ENCODE measurements around the gene ZNF689. TPM values are rescaled to one million over a fixed set of nuclear protein-coding genes. Genes with fewer than 3 reads are reported as not detected.

ZNF689 gene
- total RNA-seq, 1 donor from 2014 or later, result 12.1 TPM

- Mint-ChIP-seq H3K36me3 (peaks cover 21% of the 10 kb centered on the region), H3K9me3 (no peaks in the 10 kb centered on the region), H3K27me3 (ENCODE audit: low read depth) (no peaks in the 10 kb centered on the region), H3K4me3 (peak overlapping the region; percentile 80), H3K4me1 (peaks cover 24% of the 10 kb centered on the region), H3K27ac (peak overlapping the region; percentile 85)
- DNase-seq (ENCODE audit: low spot score in 2 of 2, unreplicated experiment in 2 of 2), result no peak
- no peak for TF ChIP-seq CTCF (IDR thresholded peaks at IDR 0.05; ENCODE audit: unreplicated experiment)
Observed at GRCh38 chr16:30557707-30557956, 52.6 kb downstream of the ZNF689 start.

GRCh38 chr16:30556125-30556473 lies 54.1 kb downstream of the ZNF689 start:
- Mint-ChIP-seq H3K27me3 (ENCODE audit: low read depth) (no peaks in the 10 kb centered on the region), H3K27ac (peak overlapping the region; percentile 64), H3K9me3 (no peaks in the 10 kb centered on the region), H3K36me3 (peaks cover 23% of the 10 kb centered on the region), H3K4me3 (peak overlapping the region; percentile 45), H3K4me1 (peaks cover 23% of the 10 kb centered on the region)
- DNase-seq (ENCODE audit: low spot score in 2 of 2, unreplicated experiment in 2 of 2), result no peak
- TF ChIP-seq CTCF (IDR thresholded peaks at IDR 0.05; ENCODE audit: unreplicated experiment), result no peak

DNA sequence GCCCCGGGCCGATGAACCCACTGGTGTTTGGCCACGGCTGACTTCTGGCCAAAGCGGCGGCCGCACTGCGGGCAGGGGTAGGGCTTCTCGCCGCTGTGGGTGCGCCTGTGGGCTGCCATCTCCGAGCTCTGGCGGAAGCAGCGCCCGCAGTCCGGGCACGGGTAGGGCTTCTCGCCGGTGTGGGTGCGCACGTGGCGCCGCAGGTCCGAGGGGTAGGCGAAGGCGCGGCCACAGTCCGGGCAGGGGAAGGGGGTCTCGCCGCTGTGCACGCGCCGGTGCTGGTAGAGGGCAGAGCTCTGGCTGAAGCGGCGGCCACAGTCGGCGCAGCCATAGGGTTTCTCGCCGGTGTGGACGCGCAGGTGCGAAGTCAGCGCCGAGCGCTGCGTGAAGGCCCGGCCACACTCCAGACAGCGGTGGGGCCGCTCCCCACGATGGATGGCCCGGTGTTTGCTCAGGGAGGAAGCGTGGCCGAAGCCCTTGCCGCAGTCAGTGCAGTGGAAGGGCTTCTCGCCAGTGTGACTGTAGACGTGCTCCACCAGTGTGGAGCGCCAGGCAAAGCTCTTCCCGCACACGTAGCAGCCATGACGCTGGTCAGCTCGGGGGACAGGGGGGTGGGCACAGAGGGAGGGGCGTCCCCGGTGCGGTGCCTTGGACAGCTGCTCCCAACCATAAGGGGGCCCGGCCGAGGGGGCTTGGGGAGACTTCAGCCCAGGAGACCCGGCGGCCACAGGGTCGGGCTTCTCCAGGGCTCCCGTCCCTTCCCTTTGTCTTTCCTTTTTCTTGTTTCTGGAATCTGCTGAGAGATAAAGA lies 54.7 kb downstream of the ZNF689 start:
- Mint-ChIP-seq H3K27ac (peak overlapping the region; percentile 64), H3K27me3 (ENCODE audit: low read depth) (no peaks in the 10 kb centered on the region), H3K36me3 (peaks cover 23% of the 10 kb centered on the region), H3K9me3 (no peaks in the 10 kb centered on the region), H3K4me1 (peaks cover 20% of the 10 kb centered on the region), H3K4me3 (peak overlapping the region; percentile 45)
- DNase-seq (ENCODE audit: low spot score in 2 of 2, unreplicated experiment in 2 of 2), result no peak
- no peak for TF ChIP-seq CTCF (IDR thresholded peaks at IDR 0.05; ENCODE audit: unreplicated experiment)

DNA sequence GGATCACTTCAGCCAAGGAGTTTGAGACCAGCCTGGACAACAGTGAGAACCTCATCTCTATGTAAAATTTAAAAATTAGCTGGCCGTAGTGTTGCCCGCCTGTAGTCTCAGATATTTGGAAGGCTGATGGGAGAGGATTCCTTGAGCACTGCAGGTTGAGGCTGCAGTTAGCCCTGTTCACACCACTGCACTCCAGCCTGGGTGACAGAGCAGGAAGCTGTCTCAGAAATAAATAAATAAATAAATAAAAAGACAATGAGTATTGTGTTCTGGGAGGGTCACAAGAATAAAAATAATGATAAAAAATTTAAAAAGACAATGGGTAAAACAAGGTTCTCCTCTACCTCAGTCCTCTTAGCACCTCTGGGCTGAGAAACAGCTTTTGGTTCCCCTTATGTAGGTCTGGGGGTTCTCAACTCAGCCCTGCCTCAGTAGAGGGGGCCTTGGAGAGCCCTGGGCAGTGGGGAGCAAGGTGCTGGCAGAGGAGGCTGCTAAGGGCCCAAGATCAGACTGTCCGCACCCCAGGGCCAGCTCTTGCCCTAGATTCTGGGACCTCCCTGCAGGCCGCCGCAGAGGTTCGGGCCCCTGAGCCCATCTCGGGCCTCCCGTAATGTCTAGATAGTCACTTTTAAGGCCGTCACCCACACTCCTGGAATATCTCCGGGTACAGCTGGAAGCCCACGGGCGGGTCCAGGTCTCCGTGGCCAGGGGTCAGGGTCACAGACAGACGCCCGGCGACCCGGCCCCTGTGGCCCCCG lies 55.5 kb downstream of the ZNF689 start:
- Mint-ChIP-seq H3K4me1 (peaks cover 20% of the 10 kb centered on the region), H3K36me3 (peaks cover 23% of the 10 kb centered on the region), H3K27ac (no peak overlapping the region), H3K9me3 (no peaks in the 10 kb centered on the region), H3K27me3 (ENCODE audit: low read depth) (no peaks in the 10 kb centered on the region), H3K4me3 (no peak overlapping the region)
- TF ChIP-seq CTCF (IDR thresholded peaks at IDR 0.05; ENCODE audit: unreplicated experiment), result no peak
- DNase-seq (ENCODE audit: low spot score in 2 of 2, unreplicated experiment in 2 of 2), result no peak

DNA sequence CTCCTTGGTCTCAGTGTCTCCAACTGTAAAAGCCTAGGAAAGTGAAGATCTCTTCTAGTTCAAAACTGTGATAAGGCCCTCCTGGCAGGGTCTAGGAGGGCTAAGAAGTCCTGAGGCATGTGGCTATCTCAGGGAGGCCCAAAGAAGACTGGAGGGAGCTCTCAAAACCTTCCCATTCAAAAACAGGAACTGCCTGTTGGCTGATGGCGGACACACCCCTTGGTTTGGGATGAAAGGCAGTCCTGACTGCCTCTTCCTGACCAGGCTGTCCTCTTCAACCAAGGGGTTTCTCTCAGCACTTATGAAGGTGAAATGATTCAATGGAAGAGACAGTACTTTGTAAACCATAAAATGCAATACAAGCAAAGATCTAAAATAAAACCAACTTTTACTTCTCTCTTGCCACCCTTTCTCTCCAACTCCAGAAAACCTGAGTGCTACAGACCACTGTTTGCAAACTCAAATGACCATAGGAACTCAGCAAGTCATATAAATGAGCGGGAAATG lies 56.7 kb downstream of the ZNF689 start:
- H3K27ac Mint-ChIP-seq, result peak overlapping the region; percentile 2
- H3K4me3 Mint-ChIP-seq, result no peak overlapping the region

More for the DNA sequence above, 56.7 kb downstream of the ZNF689 start:
- no peak for TF ChIP-seq CTCF (IDR thresholded peaks at IDR 0.05; ENCODE audit: unreplicated experiment)
- Mint-ChIP-seq H3K27me3 (ENCODE audit: low read depth) (no peaks in the 10 kb centered on the region), H3K9me3 (no peaks in the 10 kb centered on the region), H3K36me3 (peaks cover 23% of the 10 kb centered on the region), H3K4me1 (peaks cover 10% of the 10 kb centered on the region)
- no peak for DNase-seq (ENCODE audit: low spot score in 2 of 2, unreplicated experiment in 2 of 2)
